Smooth muscle cell (in vitro differentiated cells): ENCODE measurements around the gene NSG1. TPM values are rescaled to one million over a fixed set of nuclear protein-coding genes. Genes with fewer than 3 reads are reported as not detected.

Experiments used
- DNase-seq: peaks from one replicate; lab custom pipeline; 2025; ENCODE audit not compliant: unreplicated experiment; lab: John Stamatoyannopoulos, UW
- H2AFZ ChIP-seq: fragments of 200-600 bp; sonication (generic); 2 replicates; pipeline ENCODE4 v1.6.0; 2016; ENCODE audit warnings: antibody characterized with exemption, low read depth, mild to moderate bottlenecking
- H3F3A ChIP-seq: fragments of 200-600 bp; sonication (generic); 2 replicates; pipeline ENCODE4 v1.6.0; 2017; ENCODE audit warnings: antibody characterized with exemption, low read depth
- H3K27ac ChIP-seq: fragments of 200-600 bp; sonication (generic); 2 replicates; pipeline ENCODE4 v1.5.1; 2016; ENCODE audit warnings: low read depth, mild to moderate bottlenecking
- H3K27me3 ChIP-seq: fragments of 200-600 bp; sonication (generic); 2 replicates; pipeline ENCODE4 v1.6.1; 2016; ENCODE audit warnings: low read depth, mild to moderate bottlenecking
- H3K36me3 ChIP-seq: fragments of 200-600 bp; sonication (generic); 2 replicates; pipeline ENCODE4 v1.5.1; 2016; ENCODE audit warnings: low read depth
- H3K4me1 ChIP-seq: fragments of 200-600 bp; sonication (generic); 2 replicates; pipeline ENCODE4 v1.5.1; 2016; ENCODE audit warnings: low read depth
- H3K4me2 ChIP-seq: fragments of 200-600 bp; sonication (generic); 2 replicates; pipeline ENCODE4 v1.6.0; 2016; ENCODE audit warnings: mild to moderate bottlenecking
- H3K4me3 ChIP-seq: fragments of 200-600 bp; sonication (generic); 2 replicates; pipeline ENCODE4 v1.5.1; 2016; ENCODE audit warnings: mild to moderate bottlenecking
- H3K79me2 ChIP-seq: fragments of 200-600 bp; sonication (generic); 2 replicates; pipeline ENCODE4 v1.6.0; 2016; ENCODE audit warnings: low read depth, mild to moderate bottlenecking
- H3K9ac ChIP-seq: fragments of 200-600 bp; sonication (generic); 2 replicates; pipeline ENCODE4 v1.6.0; 2016; ENCODE audit warnings: low read depth
- H3K9me3 ChIP-seq: fragments of 200-600 bp; sonication (generic); replicated peaks from 2 replicates; pipeline ENCODE4 v1.5.1; 2016; ENCODE audit warnings: low read depth
- H4K20me1 ChIP-seq: fragments of 200-600 bp; sonication (generic); 2 replicates; pipeline ENCODE4 v1.6.0; 2016; ENCODE audit warnings: low read depth
- CTCF ChIP-seq: fragments of 200-600 bp; sonication (generic); IDR thresholded peaks from 2 replicates; pipeline ENCODE4 v1.5.1; 2017; ENCODE audit warnings: borderline replicate concordance, mild to moderate bottlenecking, antibody characterized with exemption; ENCODE audit not compliant: insufficient read depth, poor library complexity, severe bottlenecking
- WGBS: methylation state at CpG from one replicate; pipeline ENCODE4 v1.1.7; 2016; ENCODE audit warnings: low lambda C conversion rate; 5-methylcytosine and 5-hydroxymethylcytosine counted together
- polyA plus RNA-seq: library from polyadenylated mRNA; unstranded; fragments of >200 nt; fragmentation: Nextera tagmentation; extraction: Ambion mirVana; gene quantifications from 2 replicates; pipeline ENCODE4 v1.2.1, GENCODE V29; 2016
- total RNA-seq: library from RNA; depleted of rRNA; stranded (reverse); fragments of >200 nt; gene quantifications from 2 replicates; pipeline ENCODE4 v1.2.3, GENCODE V29; 2014

Gene NSG1
- total and polyA plus RNA-seq, 2 experiments from 2014 or later = 8.4 to 11.4 TPM

- Histone ChIP-seq H3K4me3 (no peak overlapping the region), H3K9ac (no peak overlapping the region), H3K27me3 (peaks cover 44% of the 10 kb centered on the region), H3K27ac (no peak overlapping the region), H3K79me2 (no peaks in the 10 kb centered on the region), H3K4me2 (no peak overlapping the region), H3K36me3 (no peaks in the 10 kb centered on the region), H3K4me1 (peaks cover 7% of the 10 kb centered on the region), H2AFZ (no peak overlapping the region), H3K9me3 (no peaks in the 10 kb centered on the region), H3F3A (no peaks in the 10 kb centered on the region), H4K20me1 (no peaks in the 10 kb centered on the region)
- DNase-seq = no peak
- WGBS = 81% methylated on average over 11 of the region's 11 CpGs
- no peak for TF ChIP-seq CTCF
Observed at GRCh38 chr4:4390515-4391240, 3.8 kb downstream of the NSG1 start.

GRCh38 chr4:4391866-4392265 lies 5.0 kb downstream of the NSG1 start:
- no peak overlapping the region for H3K27ac ChIP-seq
- WGBS = 97% methylated on average over 4 of the region's 4 CpGs
- no peak overlapping the region for H3K4me3 ChIP-seq
- DNase-seq = no peak
- peaks cover 7% of the 10 kb centered on the region for H3K4me1 ChIP-seq
- H3K79me2 ChIP-seq = no peaks in the 10 kb centered on the region
- H3K9me3 ChIP-seq = no peaks in the 10 kb centered on the region
- no peaks in the 10 kb centered on the region for H3K36me3 ChIP-seq
- no peak for TF ChIP-seq CTCF
- no peaks in the 10 kb centered on the region for H4K20me1 ChIP-seq
- H3K4me2 ChIP-seq = no peak overlapping the region
- no peak overlapping the region for H3K9ac ChIP-seq
- peaks cover 33% of the 10 kb centered on the region for H3K27me3 ChIP-seq
- peaks cover 5% of the 10 kb centered on the region for H3F3A ChIP-seq
- H2AFZ ChIP-seq = no peak overlapping the region

- no peak for DNase-seq
- Histone ChIP-seq H3K4me1 (peaks cover under 1% of the 10 kb centered on the region), H3K36me3 (no peaks in the 10 kb centered on the region), H3K4me2 (no peak overlapping the region), H2AFZ (no peak overlapping the region), H3K4me3 (no peak overlapping the region), H3K27ac (no peak overlapping the region), H3K27me3 (peaks cover 26% of the 10 kb centered on the region), H3K79me2 (no peaks in the 10 kb centered on the region), H3K9me3 (no peaks in the 10 kb centered on the region), H3K9ac (no peak overlapping the region), H4K20me1 (no peaks in the 10 kb centered on the region), H3F3A (peaks cover 5% of the 10 kb centered on the region)
- 84% methylated on average over 13 of the region's 13 CpGs for WGBS
- TF ChIP-seq CTCF = no peak
Observed at GRCh38 chr4:4392501-4393183, 5.7 kb downstream of the NSG1 start.
